GM23338 (cell line): Measurements from ENCODE around the gene CHAC1. TPM values are rescaled to one million over a fixed set of nuclear protein-coding genes. Genes with fewer than 3 reads are reported as not detected.

Source experiments
- ATAC-seq: fragments of 200-7000 bp; cut with Tn5 transposase; 3 replicates; pipeline ENCODE4 v1.9.1; 2020
- DNase-seq: peaks from one replicate; pipeline ENCODE4 v3.0.0-alpha.2; 2015; ENCODE audit warnings: low spot score
- H2AFZ ChIP-seq: fragments of 200-600 bp; sonication (generic); 2 replicates; pipeline ENCODE4 v1.8.0; 2016; ENCODE audit warnings: antibody characterized with exemption, mild to moderate bottlenecking, moderate library complexity
- H3F3A ChIP-seq: fragments of 200-600 bp; sonication (generic); replicated peaks from 2 replicates; pipeline ENCODE4 v1.8.0; 2017; ENCODE audit warnings: antibody characterized with exemption, mixed run types, low read depth
- H3K27ac ChIP-seq: fragments of 200-600 bp; sonication (generic); 2 replicates; pipeline ENCODE4 v1.6.1; 2016; ENCODE audit warnings: low read depth
- H3K27me3 ChIP-seq: fragments of 200-600 bp; sonication (generic); 2 replicates; pipeline ENCODE4 v1.8.0; 2016; ENCODE audit warnings: mild to moderate bottlenecking, mixed run types, moderate library complexity; ENCODE audit not compliant: insufficient read depth
- H3K36me3 ChIP-seq: fragments of 200-600 bp; sonication (generic); 2 replicates; pipeline ENCODE4 v1.8.0; 2016; ENCODE audit warnings: mild to moderate bottlenecking; ENCODE audit not compliant: insufficient read depth
- H3K4me1 ChIP-seq: fragments of 200-600 bp; sonication (generic); 2 replicates; pipeline ENCODE4 v1.8.0; 2016; ENCODE audit warnings: mild to moderate bottlenecking, moderate library complexity; ENCODE audit not compliant: insufficient read depth
- H3K4me2 ChIP-seq: fragments of 200-600 bp; sonication (generic); 2 replicates; pipeline ENCODE4 v1.7.1; 2017; ENCODE audit warnings: mixed run types
- H3K4me3 ChIP-seq: fragments of 200-600 bp; sonication (generic); 2 replicates; pipeline ENCODE4 v1.6.1; 2016; ENCODE audit warnings: mixed run types
- H3K79me2 ChIP-seq: fragments of 200-600 bp; sonication (generic); replicated peaks from 2 replicates; pipeline ENCODE4 v1.8.0; 2017; ENCODE audit warnings: mild to moderate bottlenecking; ENCODE audit not compliant: insufficient read depth
- H3K9me2 ChIP-seq: fragments of 200-600 bp; sonication (generic); 2 replicates; pipeline ENCODE4 v1.8.0; 2017; ENCODE audit not compliant: insufficient read depth
- H4K20me1 ChIP-seq: fragments of 200-600 bp; sonication (generic); replicated peaks from 2 replicates; pipeline ENCODE4 v1.8.0; 2017; ENCODE audit warnings: mild to moderate bottlenecking; ENCODE audit not compliant: insufficient read depth
- H3K27ac Mint-ChIP-seq: 2 replicates; pipeline ENCODE4 v1.8.0; 2020; ENCODE audit warnings: inconsistent platforms, mild to moderate bottlenecking, moderate library complexity, mixed read lengths
- H3K27me3 Mint-ChIP-seq: 3 replicates; pipeline ENCODE4 v1.8.0; 2022; ENCODE audit warnings: low read depth, mild to moderate bottlenecking, moderate library complexity, mixed read lengths, inconsistent platforms; ENCODE audit not compliant: insufficient read depth, poor library complexity
- H3K36me3 Mint-ChIP-seq: 3 replicates; pipeline ENCODE4 v1.8.0; 2021; ENCODE audit warnings: low read depth, mild to moderate bottlenecking, inconsistent platforms, moderate library complexity, mixed read lengths
- H3K4me1 Mint-ChIP-seq: 3 replicates; pipeline ENCODE4 v1.8.0; 2020; ENCODE audit warnings: mild to moderate bottlenecking, inconsistent platforms, mixed read lengths
- H3K4me3 Mint-ChIP-seq: 3 replicates; pipeline ENCODE4 v1.8.0; 2021; ENCODE audit warnings: moderate library complexity, mild to moderate bottlenecking, inconsistent platforms, mixed read lengths
- H3K9me3 Mint-ChIP-seq: 3 replicates; pipeline ENCODE4 v1.8.0; 2020; ENCODE audit warnings: moderate library complexity, mild to moderate bottlenecking, inconsistent platforms, mixed read lengths
- CREB1 ChIP-seq: fragments of 250-450 bp; sonication (Bioruptor Pico); IDR thresholded peaks from 2 replicates; pipeline ENCODE4 v1.5.0; 2020; ENCODE audit warnings: low read depth, mild to moderate bottlenecking, moderate library complexity
- EZH2 ChIP-seq: fragments of 200-600 bp; sonication (generic); IDR thresholded peaks from one replicate; pipeline ENCODE4 v1.8.0; 2017; ENCODE audit warnings: antibody characterized with exemption, mild to moderate bottlenecking, low read depth; ENCODE audit not compliant: unreplicated experiment
- EZH2phosphoT487 ChIP-seq: fragments of 200-600 bp; sonication (generic); IDR thresholded peaks from one replicate; pipeline ENCODE4 v1.8.1; 2018; ENCODE audit warnings: antibody characterized with exemption; ENCODE audit not compliant: unreplicated experiment
- JUNB ChIP-seq: IDR thresholded peaks from one replicate; pipeline ENCODE4 v1.6.1; 2016; ENCODE audit warnings: antibody characterized with exemption; ENCODE audit not compliant: unreplicated experiment
- NANOG ChIP-seq: IDR thresholded peaks from 2 replicates; pipeline ENCODE4 v1.6.1; 2016; ENCODE audit warnings: antibody characterized with exemption, borderline replicate concordance
- POLR2AphosphoS5 ChIP-seq: IDR thresholded peaks from 2 replicates; pipeline ENCODE4 v1.6.1; 2016; ENCODE audit warnings: antibody characterized with exemption, low read depth
- STAT1 ChIP-seq: IDR thresholded peaks from one replicate; pipeline ENCODE4 v1.6.1; 2016; ENCODE audit warnings: antibody characterized with exemption; ENCODE audit not compliant: unreplicated experiment
- ZNF114 ChIP-seq: fragments of 250-450 bp; sonication (Bioruptor Pico); IDR thresholded peaks from 2 replicates; pipeline ENCODE4 v1.5.0; 2020; ENCODE audit warnings: mild to moderate bottlenecking, moderate library complexity
- ZNF331 ChIP-seq: fragments of 250-450 bp; sonication (Bioruptor Pico); IDR thresholded peaks from 2 replicates; pipeline ENCODE4 v1.5.0; 2020; ENCODE audit warnings: low read depth, mild to moderate bottlenecking, moderate library complexity
- polyA plus RNA-seq: library from polyadenylated mRNA; unstranded; fragments of >200 nt; fragmentation: Nextera tagmentation; extraction: Ambion mirVana; gene quantifications from 2 replicates; pipeline ENCODE4 v1.2.1, GENCODE V29; 2016
- total RNA-seq: library from RNA; depleted of rRNA; stranded (reverse); fragments of >200 nt; shearing (Covaris generic); gene quantifications from 2 replicates; pipeline ENCODE4 v1.2.3, GENCODE V29; 2014
- TF ChIP-seq, protein P1 (sequence below), 2 experiments: fragments of 200-600 bp in 1 of 2; sonication (generic) in 1 of 2; conservative IDR thresholded peaks; 2 replicates each; pipeline versions ENCODE4 v1.5.1 to v1.6.1; 2016 to 2017; ENCODE audit warnings: antibody characterized with exemption in 2 of 2, low read depth in 2 of 2, mild to moderate bottlenecking in 2 of 2, moderate library complexity in 1 of 2
- TF ChIP-seq, protein P2 (sequence below): IDR thresholded peaks from 2 replicates; pipeline ENCODE4 v1.6.1; 2016; ENCODE audit warnings: antibody characterized with exemption
- TF ChIP-seq, protein P3 (sequence below): fragments of 250-450 bp; sonication (Bioruptor Pico); IDR thresholded peaks from 2 replicates; pipeline ENCODE4 v1.5.0; 2020; ENCODE audit warnings: mild to moderate bottlenecking, moderate library complexity
- TF ChIP-seq, protein P4 (sequence below): IDR thresholded peaks from one replicate; pipeline ENCODE4 v1.6.1; 2018; ENCODE audit warnings: antibody characterized with exemption; ENCODE audit not compliant: unreplicated experiment

CHAC1 gene
- total and polyA plus RNA-seq, 2 experiments from 2014 or later = 73.0 to 124 TPM

DNA sequence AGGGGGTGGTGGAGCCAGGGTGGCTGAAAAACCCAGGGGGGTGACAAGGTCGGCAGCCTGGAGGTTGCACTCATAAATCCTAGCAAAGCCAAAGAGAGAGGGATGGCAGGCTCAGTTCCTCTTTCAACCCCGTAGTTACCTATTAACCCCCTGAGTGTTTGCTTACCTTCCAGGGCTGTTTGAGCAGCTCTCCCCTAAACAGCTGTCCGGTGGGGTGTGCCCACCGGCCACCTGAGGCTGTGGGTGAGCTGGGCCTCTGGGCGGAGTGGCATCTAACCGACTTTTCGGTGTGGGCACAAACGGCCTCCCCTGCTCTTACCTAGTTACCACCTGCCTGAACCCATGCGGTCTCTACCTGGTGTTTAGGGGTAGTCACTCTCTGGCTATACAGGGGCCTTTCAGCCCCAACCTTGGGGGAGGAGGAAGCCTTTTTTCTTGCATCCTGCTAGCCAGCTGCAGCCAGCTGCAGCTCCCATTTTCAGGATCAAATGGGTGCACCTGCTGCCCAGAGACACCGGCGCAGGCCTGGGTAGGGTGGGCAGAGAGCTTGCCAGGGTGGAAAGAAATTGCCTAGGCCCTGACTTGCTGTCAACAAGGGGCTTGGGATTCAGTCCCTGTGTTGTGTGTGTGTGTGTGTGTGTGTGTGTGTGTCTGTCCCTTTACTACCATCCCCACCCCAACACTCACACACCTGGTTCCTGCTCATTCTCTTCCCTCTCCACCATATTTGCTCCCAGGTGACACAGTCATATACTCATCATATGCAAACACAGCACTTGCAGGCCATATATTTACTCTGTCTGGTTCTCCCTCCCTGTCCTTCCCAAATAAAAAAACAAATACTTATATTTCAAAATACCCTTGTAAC lies 20.4 kb upstream of the CHAC1 start:
- H3K27ac ChIP-seq = no peak overlapping the region
- Mint-ChIP-seq H3K9me3 (no peaks in the 10 kb centered on the region; the same call in 2 of the 3 replicates), H3K27me3 (peaks cover 69% of the 10 kb centered on the region), H3K4me1 (peaks cover 33% of the 10 kb centered on the region), H3K27ac (no peak overlapping the region), H3K36me3 (no peaks in the 10 kb centered on the region; the same call in 2 of the 3 replicates), H3K4me3 (no peak overlapping the region; the same call in 2 of the 3 replicates)
- H3K27me3 ChIP-seq = peaks cover 59% of the 10 kb centered on the region
- H3K4me1 ChIP-seq = peaks cover 13% of the 10 kb centered on the region
- no peak overlapping the region for H3K4me2 ChIP-seq
- no peaks in the 10 kb centered on the region for H3K79me2 ChIP-seq
- H3K9me2 ChIP-seq = no peaks in the 10 kb centered on the region
- TF ChIP-seq, protein P1, sequence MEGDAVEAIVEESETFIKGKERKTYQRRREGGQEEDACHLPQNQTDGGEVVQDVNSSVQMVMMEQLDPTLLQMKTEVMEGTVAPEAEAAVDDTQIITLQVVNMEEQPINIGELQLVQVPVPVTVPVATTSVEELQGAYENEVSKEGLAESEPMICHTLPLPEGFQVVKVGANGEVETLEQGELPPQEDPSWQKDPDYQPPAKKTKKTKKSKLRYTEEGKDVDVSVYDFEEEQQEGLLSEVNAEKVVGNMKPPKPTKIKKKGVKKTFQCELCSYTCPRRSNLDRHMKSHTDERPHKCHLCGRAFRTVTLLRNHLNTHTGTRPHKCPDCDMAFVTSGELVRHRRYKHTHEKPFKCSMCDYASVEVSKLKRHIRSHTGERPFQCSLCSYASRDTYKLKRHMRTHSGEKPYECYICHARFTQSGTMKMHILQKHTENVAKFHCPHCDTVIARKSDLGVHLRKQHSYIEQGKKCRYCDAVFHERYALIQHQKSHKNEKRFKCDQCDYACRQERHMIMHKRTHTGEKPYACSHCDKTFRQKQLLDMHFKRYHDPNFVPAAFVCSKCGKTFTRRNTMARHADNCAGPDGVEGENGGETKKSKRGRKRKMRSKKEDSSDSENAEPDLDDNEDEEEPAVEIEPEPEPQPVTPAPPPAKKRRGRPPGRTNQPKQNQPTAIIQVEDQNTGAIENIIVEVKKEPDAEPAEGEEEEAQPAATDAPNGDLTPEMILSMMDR (conservative IDR thresholded peaks at IDR 0.05; ENCODE audit: low read depth in 2 of 2) = no peak
- TF ChIP-seq JUNB (no peak), ZNF331 (CRISPR knock-in tag) (no peak), NANOG (no peak), POLR2AphosphoS5 (no peak), STAT1 (no peak), CREB1 (CRISPR knock-in tag) (no peak), EZH2phosphoT487 (no peak), ZNF114 (CRISPR knock-in tag) (no peak), EZH2 (no peak)
- TF ChIP-seq, protein P2, sequence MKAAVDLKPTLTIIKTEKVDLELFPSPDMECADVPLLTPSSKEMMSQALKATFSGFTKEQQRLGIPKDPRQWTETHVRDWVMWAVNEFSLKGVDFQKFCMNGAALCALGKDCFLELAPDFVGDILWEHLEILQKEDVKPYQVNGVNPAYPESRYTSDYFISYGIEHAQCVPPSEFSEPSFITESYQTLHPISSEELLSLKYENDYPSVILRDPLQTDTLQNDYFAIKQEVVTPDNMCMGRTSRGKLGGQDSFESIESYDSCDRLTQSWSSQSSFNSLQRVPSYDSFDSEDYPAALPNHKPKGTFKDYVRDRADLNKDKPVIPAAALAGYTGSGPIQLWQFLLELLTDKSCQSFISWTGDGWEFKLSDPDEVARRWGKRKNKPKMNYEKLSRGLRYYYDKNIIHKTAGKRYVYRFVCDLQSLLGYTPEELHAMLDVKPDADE = no peak
- TF ChIP-seq, protein P3, sequence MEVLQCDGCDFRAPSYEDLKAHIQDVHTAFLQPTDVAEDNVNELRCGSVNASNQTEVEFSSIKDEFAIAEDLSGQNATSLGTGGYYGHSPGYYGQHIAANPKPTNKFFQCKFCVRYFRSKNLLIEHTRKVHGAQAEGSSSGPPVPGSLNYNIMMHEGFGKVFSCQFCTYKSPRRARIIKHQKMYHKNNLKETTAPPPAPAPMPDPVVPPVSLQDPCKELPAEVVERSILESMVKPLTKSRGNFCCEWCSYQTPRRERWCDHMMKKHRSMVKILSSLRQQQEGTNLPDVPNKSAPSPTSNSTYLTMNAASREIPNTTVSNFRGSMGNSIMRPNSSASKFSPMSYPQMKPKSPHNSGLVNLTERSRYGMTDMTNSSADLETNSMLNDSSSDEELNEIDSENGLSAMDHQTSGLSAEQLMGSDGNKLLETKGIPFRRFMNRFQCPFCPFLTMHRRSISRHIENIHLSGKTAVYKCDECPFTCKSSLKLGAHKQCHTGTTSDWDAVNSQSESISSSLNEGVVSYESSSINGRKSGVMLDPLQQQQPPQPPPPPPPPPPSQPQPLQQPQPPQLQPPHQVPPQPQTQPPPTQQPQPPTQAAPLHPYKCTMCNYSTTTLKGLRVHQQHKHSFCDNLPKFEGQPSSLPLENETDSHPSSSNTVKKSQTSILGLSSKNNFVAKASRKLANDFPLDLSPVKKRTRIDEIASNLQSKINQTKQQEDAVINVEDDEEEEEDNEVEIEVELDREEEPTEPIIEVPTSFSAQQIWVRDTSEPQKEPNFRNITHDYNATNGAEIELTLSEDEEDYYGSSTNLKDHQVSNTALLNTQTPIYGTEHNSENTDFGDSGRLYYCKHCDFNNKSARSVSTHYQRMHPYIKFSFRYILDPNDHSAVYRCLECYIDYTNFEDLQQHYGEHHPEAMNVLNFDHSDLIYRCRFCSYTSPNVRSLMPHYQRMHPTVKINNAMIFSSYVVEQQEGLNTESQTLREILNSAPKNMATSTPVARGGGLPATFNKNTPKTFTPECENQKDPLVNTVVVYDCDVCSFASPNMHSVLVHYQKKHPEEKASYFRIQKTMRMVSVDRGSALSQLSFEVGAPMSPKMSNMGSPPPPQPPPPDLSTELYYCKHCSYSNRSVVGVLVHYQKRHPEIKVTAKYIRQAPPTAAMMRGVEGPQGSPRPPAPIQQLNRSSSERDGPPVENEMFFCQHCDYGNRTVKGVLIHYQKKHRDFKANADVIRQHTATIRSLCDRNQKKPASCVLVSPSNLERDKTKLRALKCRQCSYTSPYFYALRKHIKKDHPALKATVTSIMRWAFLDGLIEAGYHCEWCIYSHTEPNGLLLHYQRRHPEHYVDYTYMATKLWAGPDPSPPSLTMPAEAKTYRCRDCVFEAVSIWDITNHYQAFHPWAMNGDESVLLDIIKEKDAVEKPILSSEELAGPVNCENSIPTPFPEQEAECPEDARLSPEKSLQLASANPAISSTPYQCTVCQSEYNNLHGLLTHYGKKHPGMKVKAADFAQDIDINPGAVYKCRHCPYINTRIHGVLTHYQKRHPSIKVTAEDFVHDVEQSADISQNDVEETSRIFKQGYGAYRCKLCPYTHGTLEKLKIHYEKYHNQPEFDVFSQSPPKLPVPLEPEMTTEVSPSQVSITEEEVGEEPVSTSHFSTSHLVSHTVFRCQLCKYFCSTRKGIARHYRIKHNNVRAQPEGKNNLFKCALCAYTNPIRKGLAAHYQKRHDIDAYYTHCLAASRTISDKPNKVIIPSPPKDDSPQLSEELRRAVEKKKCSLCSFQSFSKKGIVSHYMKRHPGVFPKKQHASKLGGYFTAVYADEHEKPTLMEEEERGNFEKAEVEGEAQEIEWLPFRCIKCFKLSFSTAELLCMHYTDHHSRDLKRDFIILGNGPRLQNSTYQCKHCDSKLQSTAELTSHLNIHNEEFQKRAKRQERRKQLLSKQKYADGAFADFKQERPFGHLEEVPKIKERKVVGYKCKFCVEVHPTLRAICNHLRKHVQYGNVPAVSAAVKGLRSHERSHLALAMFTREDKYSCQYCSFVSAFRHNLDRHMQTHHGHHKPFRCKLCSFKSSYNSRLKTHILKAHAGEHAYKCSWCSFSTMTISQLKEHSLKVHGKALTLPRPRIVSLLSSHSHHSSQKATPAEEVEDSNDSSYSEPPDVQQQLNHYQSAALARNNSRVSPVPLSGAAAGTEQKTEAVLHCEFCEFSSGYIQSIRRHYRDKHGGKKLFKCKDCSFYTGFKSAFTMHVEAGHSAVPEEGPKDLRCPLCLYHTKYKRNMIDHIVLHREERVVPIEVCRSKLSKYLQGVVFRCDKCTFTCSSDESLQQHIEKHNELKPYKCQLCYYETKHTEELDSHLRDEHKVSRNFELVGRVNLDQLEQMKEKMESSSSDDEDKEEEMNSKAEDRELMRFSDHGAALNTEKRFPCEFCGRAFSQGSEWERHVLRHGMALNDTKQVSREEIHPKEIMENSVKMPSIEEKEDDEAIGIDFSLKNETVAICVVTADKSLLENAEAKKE (CRISPR knock-in tag) = no peak
- TF ChIP-seq, protein P4, sequence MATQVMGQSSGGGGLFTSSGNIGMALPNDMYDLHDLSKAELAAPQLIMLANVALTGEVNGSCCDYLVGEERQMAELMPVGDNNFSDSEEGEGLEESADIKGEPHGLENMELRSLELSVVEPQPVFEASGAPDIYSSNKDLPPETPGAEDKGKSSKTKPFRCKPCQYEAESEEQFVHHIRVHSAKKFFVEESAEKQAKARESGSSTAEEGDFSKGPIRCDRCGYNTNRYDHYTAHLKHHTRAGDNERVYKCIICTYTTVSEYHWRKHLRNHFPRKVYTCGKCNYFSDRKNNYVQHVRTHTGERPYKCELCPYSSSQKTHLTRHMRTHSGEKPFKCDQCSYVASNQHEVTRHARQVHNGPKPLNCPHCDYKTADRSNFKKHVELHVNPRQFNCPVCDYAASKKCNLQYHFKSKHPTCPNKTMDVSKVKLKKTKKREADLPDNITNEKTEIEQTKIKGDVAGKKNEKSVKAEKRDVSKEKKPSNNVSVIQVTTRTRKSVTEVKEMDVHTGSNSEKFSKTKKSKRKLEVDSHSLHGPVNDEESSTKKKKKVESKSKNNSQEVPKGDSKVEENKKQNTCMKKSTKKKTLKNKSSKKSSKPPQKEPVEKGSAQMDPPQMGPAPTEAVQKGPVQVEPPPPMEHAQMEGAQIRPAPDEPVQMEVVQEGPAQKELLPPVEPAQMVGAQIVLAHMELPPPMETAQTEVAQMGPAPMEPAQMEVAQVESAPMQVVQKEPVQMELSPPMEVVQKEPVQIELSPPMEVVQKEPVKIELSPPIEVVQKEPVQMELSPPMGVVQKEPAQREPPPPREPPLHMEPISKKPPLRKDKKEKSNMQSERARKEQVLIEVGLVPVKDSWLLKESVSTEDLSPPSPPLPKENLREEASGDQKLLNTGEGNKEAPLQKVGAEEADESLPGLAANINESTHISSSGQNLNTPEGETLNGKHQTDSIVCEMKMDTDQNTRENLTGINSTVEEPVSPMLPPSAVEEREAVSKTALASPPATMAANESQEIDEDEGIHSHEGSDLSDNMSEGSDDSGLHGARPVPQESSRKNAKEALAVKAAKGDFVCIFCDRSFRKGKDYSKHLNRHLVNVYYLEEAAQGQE = no peak
- no peaks in the 10 kb centered on the region for H3K36me3 ChIP-seq
- DNase-seq = no peak
- H2AFZ ChIP-seq = no peak overlapping the region
- H3K4me3 ChIP-seq = no peak overlapping the region
- H3F3A ChIP-seq = peaks cover 17% of the 10 kb centered on the region
- 0 out of 2 replicates have a peak, but pooled peaks cover 10% of the 10 kb centered on the region for H4K20me1 ChIP-seq
- no peak for ATAC-seq
